Measurements from ENCODE around the gene LPAR6. TPM values are rescaled to one million over a fixed set of nuclear protein-coding genes. Genes with fewer than 3 reads are reported as not detected.
A peak's percentile ranks its signal among the peaks of the same experiment; 100 is the strongest.

The LPAR6 gene
- total and polyA plus RNA-seq, 4 experiments from 2014 or later = 69.1 to 134 (median 90.1) TPM

GRCh38 chr13:48400850-48401291 lies 12.0 kb downstream of the LPAR6 start:
- Mint-ChIP-seq H3K4me1 (peaks cover 47 to 89% (median 67%) of the 10 kb centered on the region in 4 donors), H3K9me3 (peaks cover 0 to 11% (median 0%) of the 10 kb centered on the region in 8 donors), H3K27me3 (no peaks in the 10 kb centered on the region), H3K27ac (peak overlapping the region; percentile 53 to 94 (median 77)), H3K36me3 (peaks cover 9% of the 10 kb centered on the region in 2 donors), H3K4me3 (peak overlapping the region; percentile 1 to 81 (median 67))
- intact Hi-C loops (cut with micrococcal nuclease) = loop anchor here (1.0 to 2.0 kb wide), 5 partner anchors 67 to 368 kb away; partner anchors contain the start of gene RCBTB2
- Histone ChIP-seq H3K27ac (ENCODE audit: low read depth, low read length) (peak overlapping the region; percentile 0), H3K4me3 (ENCODE audit: low read length in 2 of 2) (peak overlapping the region in 1 of 2 donors; percentile 21), H3K4me1 (ENCODE audit: insufficient read depth, low read length) (peaks cover 79% of the 10 kb centered on the region), H3K27me3 (ENCODE audit: insufficient read depth, low read length) (no peaks in the 10 kb centered on the region), H3K36me3 (ENCODE audit: insufficient read depth, low read length) (no peaks in the 10 kb centered on the region), H3K9me3 (ENCODE audit: control insufficient read depth in 1 of 2, low read length in 2 of 2) (no peaks in the 10 kb centered on the region)
- ChIA-PET CTCF (ENCODE audit: partially characterized antibody) (interaction anchor here (0.7 to 6.4 kb wide), 13 partner anchors 12 to 181 kb away, joined by 3 to 117 read pairs (median 4); partner anchors contain the start of gene LPAR6), POLR2A (ENCODE audit: partially characterized antibody) (interaction anchor here (0.8 to 4.7 kb wide), 14 partner anchors 11 to 181 kb away, joined by 3 to 34 read pairs (median 4); partner anchors contain the start of genes LPAR6, RB1 and RCBTB2)
- peak in 2 of 5 donors; percentile 19 to 33 for DNase-seq

- Histone ChIP-seq H3K27me3 (ENCODE audit: insufficient read depth, low read length) (no peaks in the 10 kb centered on the region), H3K27ac (ENCODE audit: low read depth, low read length) (peak overlapping the region; percentile 18), H3K9me3 (ENCODE audit: control insufficient read depth in 1 of 2, low read length in 2 of 2) (no peaks in the 10 kb centered on the region), H3K4me1 (ENCODE audit: insufficient read depth, low read length) (peaks cover 72% of the 10 kb centered on the region), H3K36me3 (ENCODE audit: insufficient read depth, low read length) (no peaks in the 10 kb centered on the region), H3K4me3 (ENCODE audit: low read length in 2 of 2) (no peak overlapping the region)
- intact Hi-C loops (cut with micrococcal nuclease) = loop anchor here (2.0 kb wide), 1 partner anchor 133 kb away; the partner anchor contains the start of gene RCBTB2
- no peak for DNase-seq
- Mint-ChIP-seq H3K4me1 (peaks cover 40 to 83% (median 61%) of the 10 kb centered on the region in 4 donors), H3K27ac (peak overlapping the region; percentile 53 to 97 (median 89)), H3K27me3 (no peaks in the 10 kb centered on the region), H3K4me3 (peak overlapping the region in 5 of 8 donors; percentile 27 to 66 (median 61)), H3K36me3 (peaks cover 12 to 16% of the 10 kb centered on the region in 2 donors), H3K9me3 (peaks cover 0 to 18% (median 6%) of the 10 kb centered on the region in 8 donors)
- ChIA-PET CTCF (ENCODE audit: partially characterized antibody) (interaction anchor here (1.0 to 6.4 kb wide), 10 partner anchors 13 to 195 kb away, joined by 3 to 117 read pairs (median 4); partner anchors contain the start of gene LPAR6), POLR2A (ENCODE audit: partially characterized antibody) (interaction anchor here (1.0 to 4.7 kb wide), 10 partner anchors 12 to 180 kb away, joined by 3 to 34 read pairs (median 5); partner anchors contain the start of genes LPAR6 and RCBTB2)
Measured at GRCh38 chr13:48400090-48400694, 12.7 kb downstream of the LPAR6 start.

GRCh38 chr13:48398450-48399095 lies 14.3 kb downstream of the LPAR6 start:
- H3K9me3 Mint-ChIP-seq = peaks cover 0 to 18% (median 6%) of the 10 kb centered on the region in 8 donors
- peak overlapping the region; percentile 53 to 84 (median 66) for H3K27ac Mint-ChIP-seq

GRCh38 chr13:48397744-48398143 lies 15.2 kb downstream of the LPAR6 start:
- peaks cover 28 to 58% (median 43%) of the 10 kb centered on the region in 4 donors for H3K4me1 Mint-ChIP-seq
- no peaks in the 10 kb centered on the region for H3K36me3 ChIP-seq (ENCODE audit: insufficient read depth, low read length)
- no peaks in the 10 kb centered on the region for H3K27me3 ChIP-seq (ENCODE audit: insufficient read depth, low read length)
- no peak overlapping the region for H3K27ac ChIP-seq (ENCODE audit: low read depth, low read length)
- H3K36me3 Mint-ChIP-seq = peaks cover 25 to 39% of the 10 kb centered on the region in 2 donors
- ChIA-PET CTCF (ENCODE audit: partially characterized antibody) (interaction anchor here (0.8 to 5.4 kb wide), 7 partner anchors 9 to 371 kb away, joined by 3 to 49 read pairs (median 4); partner anchors contain the start of gene NUDT15), POLR2A (ENCODE audit: partially characterized antibody) (interaction anchor here (0.7 to 1.4 kb wide), 5 partner anchors 94 to 184 kb away, joined by 3 to 4 read pairs (median 4); partner anchors contain the start of gene ITM2B)
- peaks cover 48% of the 10 kb centered on the region for H3K4me1 ChIP-seq (ENCODE audit: insufficient read depth, low read length)
- H3K27ac Mint-ChIP-seq = peak overlapping the region in 4 of 7 donors; percentile 12 to 57 (median 55)
- peaks cover 0 to 26% (median 12%) of the 10 kb centered on the region in 8 donors for H3K9me3 Mint-ChIP-seq
- H3K4me3 ChIP-seq (ENCODE audit: low read length in 2 of 2) = no peak overlapping the region
- intact Hi-C loops (cut with micrococcal nuclease) = no loop called here
- H3K9me3 ChIP-seq (ENCODE audit: control insufficient read depth in 1 of 2, low read length in 2 of 2) = no peaks in the 10 kb centered on the region
- H3K4me3 Mint-ChIP-seq = no peak overlapping the region
- H3K27me3 Mint-ChIP-seq = no peaks in the 10 kb centered on the region
- no peak for DNase-seq

More at GRCh38 chr13:48398450-48399095, 14.3 kb downstream of the LPAR6 start:
- Mint-ChIP-seq H3K4me1 (peaks cover 33 to 66% (median 49%) of the 10 kb centered on the region in 4 donors), H3K4me3 (no peak overlapping the region), H3K36me3 (peaks cover 17 to 31% of the 10 kb centered on the region in 2 donors), H3K27me3 (no peaks in the 10 kb centered on the region)
- intact Hi-C loops (cut with micrococcal nuclease) = no loop called here
- ChIA-PET CTCF (ENCODE audit: partially characterized antibody) (interaction anchor here (0.8 to 5.4 kb wide), 7 partner anchors 10 to 371 kb away, joined by 3 to 49 read pairs (median 4); partner anchors contain the start of gene NUDT15), POLR2A (ENCODE audit: partially characterized antibody) (interaction anchor here (0.7 to 1.8 kb wide), 7 partner anchors 93 to 183 kb away, joined by 3 to 6 read pairs (median 4); partner anchors contain the start of genes ITM2B and RCBTB2)
- no peak overlapping the region for H3K4me3 ChIP-seq (ENCODE audit: low read length in 2 of 2)
- H3K9me3 ChIP-seq (ENCODE audit: control insufficient read depth in 1 of 2, low read length in 2 of 2) = no peaks in the 10 kb centered on the region
- no peak overlapping the region for H3K27ac ChIP-seq (ENCODE audit: low read depth, low read length)
- peaks cover 56% of the 10 kb centered on the region for H3K4me1 ChIP-seq (ENCODE audit: insufficient read depth, low read length)
- DNase-seq = no peak
- no peaks in the 10 kb centered on the region for H3K27me3 ChIP-seq (ENCODE audit: insufficient read depth, low read length)
- no peaks in the 10 kb centered on the region for H3K36me3 ChIP-seq (ENCODE audit: insufficient read depth, low read length)

- no peaks in the 10 kb centered on the region for H3K9me3 ChIP-seq (ENCODE audit: control insufficient read depth in 1 of 2, low read length in 2 of 2)
- ChIA-PET CTCF (ENCODE audit: partially characterized antibody) (interaction anchor here (1.2 kb wide), 1 partner anchor 186 kb away, joined by 6 read pairs; no protein-coding TSS in a partner anchor), POLR2A (ENCODE audit: partially characterized antibody) (interaction anchor here (1.1 kb wide), 1 partner anchor 169 kb away, joined by 3 read pairs; no protein-coding TSS in a partner anchor)
- H3K4me3 ChIP-seq (ENCODE audit: low read length in 2 of 2) = no peak overlapping the region
- Mint-ChIP-seq H3K4me3 (no peak overlapping the region), H3K4me1 (peaks cover 14 to 27% (median 21%) of the 10 kb centered on the region in 4 donors), H3K27me3 (no peaks in the 10 kb centered on the region), H3K27ac (no peak overlapping the region), H3K9me3 (peaks cover 0 to 41% (median 25%) of the 10 kb centered on the region in 8 donors), H3K36me3 (peaks cover 45 to 75% of the 10 kb centered on the region in 2 donors)
- no peak for DNase-seq
- H3K27me3 ChIP-seq (ENCODE audit: insufficient read depth, low read length) = no peaks in the 10 kb centered on the region
- no peaks in the 10 kb centered on the region for H3K36me3 ChIP-seq (ENCODE audit: insufficient read depth, low read length)
- intact Hi-C loops (cut with micrococcal nuclease) = no loop called here
- H3K27ac ChIP-seq (ENCODE audit: low read depth, low read length) = no peak overlapping the region
- peaks cover 9% of the 10 kb centered on the region for H3K4me1 ChIP-seq (ENCODE audit: insufficient read depth, low read length)
Measured at GRCh38 chr13:48393698-48394085, 19.2 kb downstream of the LPAR6 start.

GRCh38 chr13:48393030-48393697 lies 19.7 kb downstream of the LPAR6 start:
- Histone ChIP-seq H3K27me3 (ENCODE audit: insufficient read depth, low read length) (no peaks in the 10 kb centered on the region), H3K4me1 (ENCODE audit: insufficient read depth, low read length) (peaks cover 6% of the 10 kb centered on the region), H3K9me3 (ENCODE audit: control insufficient read depth in 1 of 2, low read length in 2 of 2) (no peaks in the 10 kb centered on the region), H3K27ac (ENCODE audit: low read depth, low read length) (no peak overlapping the region), H3K36me3 (ENCODE audit: insufficient read depth, low read length) (no peaks in the 10 kb centered on the region), H3K4me3 (ENCODE audit: low read length in 2 of 2) (no peak overlapping the region)
- Mint-ChIP-seq H3K4me3 (no peak overlapping the region), H3K27me3 (no peaks in the 10 kb centered on the region), H3K9me3 (peaks cover 0 to 41% (median 25%) of the 10 kb centered on the region in 8 donors), H3K36me3 (peaks cover 48 to 80% of the 10 kb centered on the region in 2 donors), H3K4me1 (peaks cover 11 to 22% (median 17%) of the 10 kb centered on the region in 4 donors), H3K27ac (peak overlapping the region in 1 of 7 donors; percentile 1)
- no peak for DNase-seq
- CTCF ChIA-PET (ENCODE audit: partially characterized antibody) = interaction anchor here (0.6 to 1.2 kb wide), 2 partner anchors 60 to 187 kb away, joined by 3 to 6 read pairs; no protein-coding TSS in a partner anchor
- POLR2A ChIA-PET (ENCODE audit: partially characterized antibody) = interaction anchor here (1.1 kb wide), 1 partner anchor 169 kb away, joined by 3 read pairs; no protein-coding TSS in a partner anchor
- intact Hi-C loops (cut with micrococcal nuclease) = no loop called here

Data from CD4-positive, alpha-beta memory T cell (primary cell).